Keratinocyte (primary cell): Measurements from ENCODE around the gene SMIM26. TPM values are rescaled to one million over a fixed set of nuclear protein-coding genes. Genes with fewer than 3 reads are reported as not detected.

Experiments used
- DNase-seq: peaks from one replicate; pipeline ENCODE4 v3.0.0-alpha.2; 2011; ENCODE audit warnings: low read depth, missing footprints, low spot score
- FAIRE-seq: peaks from 2 replicates; lab custom pipeline; 2011; peaks lifted over from hg19 to GRCh38; lab: Jason Lieb, UNC
- H2AFZ ChIP-seq: 2 replicates; pipeline ENCODE4 v1.6.0; 2012; ENCODE audit warnings: low read length, control low read depth, inconsistent platforms; ENCODE audit not compliant: control insufficient read depth
- H3K27ac ChIP-seq: 2 replicates; pipeline ENCODE4 v1.5.1; 2011; ENCODE audit warnings: low read length; ENCODE audit not compliant: control insufficient read depth, insufficient read depth
- H3K27me3 ChIP-seq: 3 replicates; pipeline ENCODE4 v1.6.0; 2011; ENCODE audit warnings: low read length; ENCODE audit not compliant: control insufficient read depth, insufficient read depth; ENCODE audit errors: extremely low read depth
- H3K36me3 ChIP-seq, 2 experiments: 2 replicates in 1 of 2; 3 replicates in 1 of 2; pipeline ENCODE4 v1.5.1; 2011; ENCODE audit warnings: low read length in 2 of 2, mild to moderate bottlenecking in 1 of 2; ENCODE audit not compliant: control insufficient read depth in 2 of 2, insufficient read depth in 2 of 2; ENCODE audit errors: extremely low read depth in 1 of 2
- H3K4me1 ChIP-seq: 3 replicates; pipeline ENCODE4 v1.5.1; 2011; ENCODE audit warnings: low read length; ENCODE audit not compliant: control insufficient read depth, insufficient read depth; ENCODE audit errors: extremely low read depth
- H3K4me2 ChIP-seq: 3 replicates; pipeline ENCODE4 v1.6.0; 2011; ENCODE audit warnings: low read depth, low read length; ENCODE audit not compliant: control insufficient read depth, insufficient read depth; ENCODE audit errors: extremely low read depth
- H3K4me3 ChIP-seq, 3 experiments: fragments of 200-600 bp in 1 of 3; sonication (generic) in 1 of 3; 2 replicates in 2 of 3; 3 replicates in 1 of 3; pipeline ENCODE4 v1.5.1; 2011 to 2016; ENCODE audit warnings: low read length in 3 of 3, mild to moderate bottlenecking in 3 of 3, control low read depth in 2 of 3, inconsistent platforms in 1 of 3, low read depth in 1 of 3, mixed read lengths in 1 of 3, mixed run types in 1 of 3, moderate library complexity in 1 of 3; ENCODE audit not compliant: control insufficient read depth in 2 of 3, insufficient read depth in 2 of 3; ENCODE audit errors: extremely low read depth in 1 of 3
- H3K79me2 ChIP-seq: 2 replicates; pipeline ENCODE4 v1.6.0; 2012; ENCODE audit warnings: low read length; ENCODE audit not compliant: control insufficient read depth, insufficient read depth
- H3K9ac ChIP-seq: 3 replicates; pipeline ENCODE4 v1.6.0; 2011; ENCODE audit warnings: low read length; ENCODE audit not compliant: control insufficient read depth, insufficient read depth; ENCODE audit errors: extremely low read depth
- H3K9me1 ChIP-seq: 3 replicates; pipeline ENCODE4 v1.6.0; 2011; ENCODE audit warnings: low read length; ENCODE audit not compliant: control insufficient read depth, insufficient read depth; ENCODE audit errors: extremely low read depth
- H3K9me3 ChIP-seq: 2 replicates; pipeline ENCODE4 v1.5.1; 2012; ENCODE audit warnings: low read depth, low read length; ENCODE audit not compliant: control insufficient read depth
- H4K20me1 ChIP-seq: 3 replicates; pipeline ENCODE4 v1.6.0; 2011; ENCODE audit warnings: low read length; ENCODE audit not compliant: control insufficient read depth, insufficient read depth; ENCODE audit errors: extremely low read depth
- EZH2 ChIP-seq: IDR thresholded peaks from one replicate; pipeline ENCODE4 v1.6.1; 2012; ENCODE audit warnings: inconsistent platforms, mild to moderate bottlenecking, low read length, moderate library complexity
- dilution Hi-C: fragments of 300-500 bp; cut with MboI; formaldehyde crosslinking; loops from one replicate; pipeline ENCODE4 v1.7.0; 2020; ENCODE audit warnings: low sequenced_read_pairs; ENCODE audit not compliant: extremely low pct_ligation_motif_present
- polyA plus RNA-seq, 5 experiments: library from polyadenylated mRNA; depleted of rRNA in 3 of 5; stranded (reverse) in 3 of 5; stranded (forward) in 1 of 5; unstranded in 1 of 5; fragments of >200 nt; gene quantifications; 1 replicate in 1 of 5; 2 replicates in 3 of 5; 3 replicates in 1 of 5; pipeline versions ENCODE4 v1.2.1 to v1.2.3, GENCODE V29; 2011 to 2012; ENCODE audit warnings: missing spikeins in 2 of 5, low read depth in 1 of 5, low replicate concordance in 1 of 5
- TF ChIP-seq, protein P1 (sequence below), 3 experiments: IDR thresholded peaks in 1 of 3; conservative IDR thresholded peaks in 1 of 3; optimal IDR thresholded peaks in 1 of 3; 2 replicates in 2 of 3; 3 replicates in 1 of 3; pipeline versions ENCODE3 to v1.5.1; 2011; ENCODE audit warnings: low read length in 3 of 3, mild to moderate bottlenecking in 3 of 3, moderate library complexity in 2 of 3, control low read depth in 1 of 3, inconsistent platforms in 1 of 3; ENCODE audit not compliant: insufficient read depth in 2 of 3; ENCODE audit errors: extremely low read depth in 1 of 3

Gene SMIM26
- polyA plus RNA-seq, 1 donor (not counting 4 experiments of a cell fraction or from before 2014, with no cell fraction given): 124 TPM

- H3K27ac ChIP-seq: peak overlapping the region; percentile 44
- H3K4me1 ChIP-seq: peaks cover 23% of the 10 kb centered on the region
- H3K4me2 ChIP-seq: no peak overlapping the region
- H3K9ac ChIP-seq: no peak overlapping the region
- FAIRE-seq (no peak), DNase-seq (no peak)
- H3K36me3 ChIP-seq: peaks cover 37 to 65% of the 10 kb centered on the region in 2 experiments
- no peak overlapping the region for H3K4me3 ChIP-seq
- TF ChIP-seq, protein P1, sequence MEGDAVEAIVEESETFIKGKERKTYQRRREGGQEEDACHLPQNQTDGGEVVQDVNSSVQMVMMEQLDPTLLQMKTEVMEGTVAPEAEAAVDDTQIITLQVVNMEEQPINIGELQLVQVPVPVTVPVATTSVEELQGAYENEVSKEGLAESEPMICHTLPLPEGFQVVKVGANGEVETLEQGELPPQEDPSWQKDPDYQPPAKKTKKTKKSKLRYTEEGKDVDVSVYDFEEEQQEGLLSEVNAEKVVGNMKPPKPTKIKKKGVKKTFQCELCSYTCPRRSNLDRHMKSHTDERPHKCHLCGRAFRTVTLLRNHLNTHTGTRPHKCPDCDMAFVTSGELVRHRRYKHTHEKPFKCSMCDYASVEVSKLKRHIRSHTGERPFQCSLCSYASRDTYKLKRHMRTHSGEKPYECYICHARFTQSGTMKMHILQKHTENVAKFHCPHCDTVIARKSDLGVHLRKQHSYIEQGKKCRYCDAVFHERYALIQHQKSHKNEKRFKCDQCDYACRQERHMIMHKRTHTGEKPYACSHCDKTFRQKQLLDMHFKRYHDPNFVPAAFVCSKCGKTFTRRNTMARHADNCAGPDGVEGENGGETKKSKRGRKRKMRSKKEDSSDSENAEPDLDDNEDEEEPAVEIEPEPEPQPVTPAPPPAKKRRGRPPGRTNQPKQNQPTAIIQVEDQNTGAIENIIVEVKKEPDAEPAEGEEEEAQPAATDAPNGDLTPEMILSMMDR (optimal IDR thresholded peaks at IDR 0.05 in 1 of 3, IDR thresholded peaks at IDR 0.05 in 1 of 3, conservative IDR thresholded peaks at IDR 0.05 in 1 of 3; ENCODE audit: extremely low read depth in 1 of 3, insufficient read depth in 2 of 3, low read length in 3 of 3): no peak
- TF ChIP-seq EZH2: no peak
- H3K79me2 ChIP-seq: peaks cover 1% of the 10 kb centered on the region
- H2AFZ ChIP-seq: no peak overlapping the region
- H4K20me1 ChIP-seq: no peaks in the 10 kb centered on the region
- dilution Hi-C loops: no loop called here
- H3K9me1 ChIP-seq: no peaks in the 10 kb centered on the region
- H3K9me3 ChIP-seq: no peaks in the 10 kb centered on the region
- no peaks in the 10 kb centered on the region for H3K27me3 ChIP-seq
These were observed 39.9 kb upstream of the SMIM26 start for GRCh38 chr20:18527339-18527738.

- TF ChIP-seq EZH2: no peak
- TF ChIP-seq, protein P1 (optimal IDR thresholded peaks at IDR 0.05 in 1 of 3, IDR thresholded peaks at IDR 0.05 in 1 of 3, conservative IDR thresholded peaks at IDR 0.05 in 1 of 3; ENCODE audit: extremely low read depth in 1 of 3, insufficient read depth in 2 of 3, low read length in 3 of 3): no peak
- Histone ChIP-seq H3K9me3 (no peaks in the 10 kb centered on the region), H3K9me1 (no peaks in the 10 kb centered on the region), H3K79me2 (peaks cover 1% of the 10 kb centered on the region), H3K4me2 (no peak overlapping the region), H3K27ac (peak overlapping the region; percentile 44), H4K20me1 (no peaks in the 10 kb centered on the region), H3K36me3 (peaks cover 41 to 70% of the 10 kb centered on the region in 2 experiments), H3K4me3 (no peak overlapping the region), H3K27me3 (no peaks in the 10 kb centered on the region), H3K4me1 (peaks cover 23% of the 10 kb centered on the region), H2AFZ (no peak overlapping the region), H3K9ac (no peak overlapping the region)
- DNase-seq (no peak), FAIRE-seq (peak; percentile 77)
- dilution Hi-C loops: no loop called here
These were observed 39.4 kb upstream of the SMIM26 start for GRCh38 chr20:18527836-18528235.
